CD4-positive, alpha-beta T cell treated with Interleukin-17A for 1 hour (primary cell): Measurements from ENCODE around the gene ZCWPW1.
A peak's percentile ranks its signal among the peaks of the same experiment; 100 is the strongest.
"Not testable (repeated sequence)": the region's sequence is repeated elsewhere in the genome, so short reads cannot be mapped to it uniquely, and the experiment has no call there.

Experiments used
- DNase-seq: peaks from one replicate; pipeline ENCODE4 v3.0.0-alpha.2; 2020

Gene ZCWPW1

DNA sequence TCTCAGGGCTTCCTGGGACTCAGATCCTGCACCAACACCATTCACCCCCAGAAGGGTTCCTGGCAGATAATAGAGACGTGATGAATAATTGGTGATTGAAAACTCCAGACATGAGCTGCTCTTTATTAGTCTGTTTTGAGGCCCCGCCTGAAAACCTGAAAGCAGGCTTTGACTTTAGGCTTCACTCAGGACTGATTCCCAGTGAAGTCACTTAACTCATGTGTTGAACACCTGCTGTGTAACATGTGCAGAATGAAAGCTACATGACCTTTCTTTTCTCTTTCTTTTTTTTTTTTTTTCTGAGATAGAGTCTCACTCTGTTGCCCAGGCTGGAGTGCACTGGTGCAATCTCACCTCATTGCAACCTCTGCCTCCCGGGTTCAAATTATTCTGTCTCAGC, 26.7 kb upstream of the ZCWPW1 start:
- DNase-seq: no peak

DNA sequence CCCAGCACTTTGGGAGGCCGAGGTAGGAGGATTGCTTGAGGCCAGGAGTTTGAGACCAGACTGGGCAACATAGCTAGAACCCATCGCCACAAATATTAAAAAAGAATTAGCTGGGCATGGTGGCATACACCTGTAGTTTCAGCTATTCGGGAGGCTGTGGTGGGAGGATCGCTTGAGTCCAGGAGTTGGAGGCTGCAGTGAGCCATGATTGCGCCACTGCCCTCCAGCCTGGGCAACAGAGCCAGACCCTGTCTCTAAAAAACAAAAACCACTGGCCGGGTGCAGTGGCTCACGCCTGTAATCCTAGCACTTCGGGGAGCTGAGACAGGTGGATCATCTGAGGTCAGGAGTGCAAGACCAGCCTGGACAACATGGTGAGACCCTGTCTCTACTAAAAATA, 25.4 kb upstream of the ZCWPW1 start:
- not testable (repeated sequence) for DNase-seq

DNA sequence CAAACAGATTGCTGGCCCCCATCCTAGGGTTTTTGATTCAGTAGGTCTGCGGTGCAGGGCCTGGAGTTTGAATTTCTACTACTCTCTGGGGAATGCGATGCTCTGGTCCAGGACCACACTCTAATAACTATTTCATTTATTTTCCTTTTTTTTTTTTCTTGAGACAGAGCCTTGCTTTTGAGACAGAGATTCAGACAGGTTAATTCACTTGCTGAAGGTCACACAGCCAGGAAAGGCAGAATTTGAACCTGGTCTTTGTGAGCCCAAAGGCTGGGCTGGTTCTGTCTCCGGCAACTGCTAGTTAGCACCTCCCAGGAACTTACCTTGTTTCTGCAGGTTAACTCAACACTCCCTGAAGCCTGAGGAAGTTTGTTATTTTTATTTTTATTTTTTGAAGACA, 24.0 kb upstream of the ZCWPW1 start:
- no peak for DNase-seq

DNA sequence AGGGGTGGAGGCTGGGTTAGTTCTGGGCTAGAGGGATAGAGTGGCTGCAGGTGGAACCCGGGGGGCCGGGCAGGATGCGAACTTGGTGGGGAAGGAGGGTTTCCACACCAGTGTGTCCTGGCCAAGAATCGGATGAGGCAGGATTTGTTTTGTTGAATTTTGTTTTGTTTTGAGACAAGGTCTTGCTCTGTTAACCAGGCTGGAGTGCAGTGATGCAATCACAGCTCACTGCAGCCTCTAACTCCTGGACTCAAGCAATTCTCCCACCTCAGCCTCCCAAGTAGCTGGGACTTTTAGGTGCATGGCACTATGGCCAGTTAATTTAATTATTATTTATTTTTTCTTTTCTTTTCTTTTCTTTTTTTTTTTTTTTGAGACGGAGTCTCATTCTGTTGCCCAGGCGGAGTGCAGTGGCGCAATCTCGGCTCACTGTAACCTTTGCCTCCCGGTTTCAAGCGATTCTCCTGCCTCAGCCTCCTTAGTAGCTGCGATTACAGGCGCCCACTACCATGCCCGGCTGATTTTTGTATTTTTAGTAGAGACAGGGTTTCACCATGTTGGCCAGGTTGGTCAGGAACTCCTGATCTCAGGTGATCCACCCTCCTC, 20.8 kb upstream of the ZCWPW1 start:
- no peak for DNase-seq

DNA sequence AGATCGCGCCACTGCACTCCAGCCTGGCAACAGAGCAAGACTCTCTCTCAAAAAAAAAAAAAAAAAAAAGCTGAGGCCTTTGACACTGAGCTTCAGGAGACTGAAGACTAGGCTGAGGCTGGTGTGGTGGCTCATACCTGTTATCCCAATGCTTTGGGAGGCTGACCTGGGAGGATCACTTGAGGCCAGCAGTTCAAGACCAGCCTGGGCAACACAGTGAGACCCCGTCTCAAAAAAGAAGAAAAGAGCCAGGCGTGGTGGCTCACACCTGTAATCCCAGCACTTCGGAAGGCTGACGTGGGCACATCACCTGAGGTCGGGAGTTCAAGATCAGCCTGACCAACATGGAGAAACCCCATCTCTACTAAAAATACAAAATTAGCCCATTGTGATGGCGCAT, 18.9 kb upstream of the ZCWPW1 start:
- DNase-seq: not testable (repeated sequence)

DNA sequence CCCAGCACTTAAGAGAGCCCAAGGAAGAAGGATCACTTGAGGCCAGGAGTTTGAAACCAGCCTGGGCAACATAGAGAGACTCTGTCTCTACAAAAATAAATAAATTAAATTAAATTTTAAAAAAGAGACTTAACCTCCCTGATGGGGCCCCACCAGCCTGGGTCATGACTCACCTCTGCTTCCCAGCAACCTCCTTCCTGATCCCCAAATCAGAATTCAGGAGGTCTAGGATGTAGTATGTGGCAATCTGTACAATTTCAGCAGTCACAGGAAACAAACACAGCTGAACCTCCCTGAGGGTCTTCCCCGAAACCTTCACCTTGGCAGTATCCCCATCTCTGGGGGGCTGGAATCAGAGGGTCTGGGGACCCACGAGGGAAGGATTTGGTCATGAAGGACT, 17.5 kb upstream of the ZCWPW1 start:
- DNase-seq: no peak

DNA sequence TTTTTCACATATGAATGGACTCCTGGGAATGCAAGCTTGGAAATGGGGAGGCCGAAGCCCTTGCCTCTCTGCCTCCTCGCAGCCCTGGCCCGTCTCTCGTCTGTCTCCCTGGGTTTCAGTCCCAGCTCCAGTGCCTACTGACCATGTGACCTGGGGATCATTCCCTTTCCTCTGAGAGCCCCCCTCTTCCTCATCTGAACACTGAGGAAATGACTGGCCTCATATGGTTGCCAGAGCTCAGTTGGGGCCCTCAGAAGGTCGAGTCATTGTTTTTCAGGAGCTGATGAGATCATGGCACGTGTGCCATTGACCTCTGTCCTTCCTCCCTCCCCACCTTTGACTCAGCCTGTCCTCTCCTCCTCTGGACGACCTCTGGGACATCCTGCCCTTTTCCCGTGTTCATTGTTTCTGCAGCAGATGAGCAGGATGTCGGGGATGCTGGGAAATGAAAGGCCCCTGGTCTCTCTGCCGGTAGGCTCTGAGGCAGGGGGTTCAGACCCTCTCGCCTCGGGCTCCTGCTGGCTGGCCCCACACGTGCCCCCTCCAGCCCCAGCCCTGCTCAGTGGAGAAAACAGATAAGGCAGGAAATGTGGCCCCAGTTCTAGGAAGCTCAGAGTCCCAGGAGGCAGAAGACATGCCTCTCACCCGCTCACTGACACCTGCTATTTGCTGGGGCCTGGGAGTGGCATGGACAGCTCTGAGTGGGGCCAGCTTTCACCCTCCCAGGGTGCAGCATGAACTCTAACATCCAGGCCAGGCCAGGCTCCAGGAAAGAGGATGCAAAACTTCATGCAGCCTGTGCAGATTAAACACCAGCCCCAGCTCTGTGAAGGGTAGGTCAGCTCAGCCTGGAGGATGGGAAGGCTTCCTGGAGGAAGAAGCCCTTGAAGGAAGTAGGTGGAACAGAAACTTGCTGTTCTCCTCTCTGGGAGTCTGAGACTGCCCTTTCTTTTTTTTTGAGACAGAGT, 16.1 kb upstream of the ZCWPW1 start:
- DNase-seq: no peak

GRCh38 chr7:100443096-100443840, 14.8 kb upstream of the ZCWPW1 start:
- no peak for DNase-seq

- DNase-seq: no peak
These were observed 13.4 kb upstream of the ZCWPW1 start for GRCh38 chr7:100441641-100442535.

DNA sequence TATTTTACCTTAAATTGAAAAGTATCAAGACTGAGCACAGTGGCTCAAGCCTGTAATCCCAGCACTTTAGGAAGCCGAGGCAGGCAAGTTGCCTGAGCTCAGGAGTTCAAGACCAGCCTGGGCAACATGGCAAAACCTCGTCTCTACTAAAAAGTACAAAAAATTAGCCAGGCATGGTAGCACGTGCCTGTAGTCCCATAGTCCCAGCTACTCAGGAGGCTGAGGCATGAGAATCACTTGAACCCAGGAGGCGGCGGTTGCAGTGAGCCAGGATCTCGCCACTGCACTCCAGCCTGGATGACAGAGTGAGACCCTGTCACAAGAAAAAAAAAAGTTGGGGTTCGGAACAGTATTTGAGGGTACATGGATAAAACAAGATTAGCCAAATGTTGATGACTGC, 10.7 kb upstream of the ZCWPW1 start:
- not testable (repeated sequence) for DNase-seq

GRCh38 chr7:100438731-100439130, 10.2 kb upstream of the ZCWPW1 start:
- DNase-seq: not testable (repeated sequence)

DNA sequence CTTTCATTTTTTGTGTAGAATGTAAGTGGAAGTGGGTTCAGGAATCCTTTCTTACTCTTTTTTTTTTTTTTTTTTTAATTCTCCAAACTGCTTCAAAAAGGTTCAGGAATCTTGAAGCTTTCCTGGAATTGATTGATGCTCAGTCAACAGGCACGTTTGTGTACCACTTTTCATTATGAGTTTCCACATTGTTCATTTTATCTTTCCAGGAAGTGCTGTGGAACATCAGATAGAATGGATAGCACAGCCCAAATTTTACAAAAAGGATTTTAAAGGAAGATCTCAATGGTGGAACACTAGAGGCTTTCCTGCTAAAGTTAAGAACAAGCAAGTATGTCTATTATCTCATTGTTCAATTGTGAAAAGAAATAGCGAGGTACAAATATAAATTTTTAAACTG, 9.7 kb upstream of the ZCWPW1 start:
- DNase-seq: no peak

DNA sequence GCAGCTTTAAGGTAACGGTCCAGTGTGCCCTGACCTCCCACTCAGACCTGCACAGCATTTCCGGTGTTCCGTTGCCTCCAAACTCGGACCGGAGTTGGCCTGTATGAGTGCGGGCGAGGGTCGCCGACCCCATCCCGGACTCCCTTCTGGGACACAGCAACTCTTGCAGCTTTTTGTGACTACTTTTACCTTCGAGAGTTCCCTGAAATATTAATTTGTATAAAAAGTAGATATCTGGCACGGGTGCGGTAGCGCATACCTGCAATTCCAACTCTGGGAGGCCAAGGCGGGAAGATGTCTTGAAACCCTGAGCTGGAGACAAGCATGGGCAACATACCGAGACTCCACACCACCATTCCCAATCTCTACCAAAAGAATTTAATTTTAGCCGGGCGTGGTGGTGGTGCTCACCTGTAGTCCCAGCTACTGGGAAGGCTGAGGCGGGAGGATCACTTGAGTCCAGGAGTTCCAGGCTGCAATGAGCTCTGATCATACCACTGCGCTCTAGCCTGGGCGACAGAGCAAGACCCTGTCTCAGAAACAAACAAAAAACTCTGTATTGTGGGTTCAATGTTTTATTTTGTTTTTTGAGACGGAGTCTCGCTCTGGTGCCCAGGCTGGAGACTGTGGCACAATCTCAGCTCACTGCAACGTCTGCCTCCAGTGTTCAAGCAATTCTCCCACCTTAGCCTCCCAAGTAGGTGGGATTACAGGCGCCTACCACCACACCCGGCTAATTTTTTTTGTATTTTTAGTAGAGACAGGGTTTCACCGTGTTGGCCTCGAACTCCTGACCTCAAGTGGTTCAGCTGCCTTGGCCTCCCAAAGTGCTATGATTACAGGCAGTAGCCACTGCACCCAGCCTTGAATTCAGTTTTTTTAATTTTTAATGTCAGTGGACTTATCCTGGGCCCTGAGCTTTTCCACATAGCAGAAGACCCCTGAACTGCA, 8.9 kb upstream of the ZCWPW1 start:
- no peak for DNase-seq

GRCh38 chr7:100435401-100436304, 7.2 kb upstream of the ZCWPW1 start:
- DNase-seq: peak; percentile 51

GRCh38 chr7:100434297-100435144, 6.0 kb upstream of the ZCWPW1 start:
- peak; percentile 26 for DNase-seq

GRCh38 chr7:100433592-100434296, 5.2 kb upstream of the ZCWPW1 start:
- DNase-seq: peak; percentile 29

DNA sequence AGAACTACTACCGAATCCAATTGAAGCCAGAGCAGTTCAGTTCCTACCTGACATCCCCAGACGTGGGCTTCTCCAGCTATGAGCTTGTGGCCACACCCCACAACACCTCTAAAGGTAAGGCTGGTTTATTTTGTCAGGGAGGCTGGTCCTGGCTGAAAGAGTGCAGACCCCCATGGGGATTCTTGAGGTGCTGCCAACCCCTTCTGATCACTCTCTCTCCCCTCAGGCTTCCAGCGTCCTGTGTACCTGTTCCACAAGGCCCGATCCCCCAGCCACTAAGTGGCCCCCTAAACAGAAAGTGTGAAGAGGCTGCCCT, 4.7 kb upstream of the ZCWPW1 start:
- DNase-seq: no peak

- peak; percentile 20 for DNase-seq
These were observed 4.2 kb upstream of the ZCWPW1 start for GRCh38 chr7:100432621-100433275.
